WTC11 (cell line): ENCODE data around the gene STARD9.

Experiments used
- CBFB ChIP-seq: sonication (generic); formaldehyde crosslinking; IDR thresholded peaks from 2 replicates; pipeline ENCODE4 v1.8.1; 2022; ENCODE audit warnings: mild to moderate bottlenecking, low read depth, missing genetic modification reagents
- CTCF ChIP-seq: fragments of 200-600 bp; IDR thresholded peaks from 2 replicates; pipeline ENCODE4 v1.8.0; 2022; ENCODE audit warnings: antibody characterized with exemption
- ESRRA ChIP-seq: sonication (generic); formaldehyde crosslinking; IDR thresholded peaks from 2 replicates; pipeline ENCODE4 v1.8.1; 2022; ENCODE audit warnings: mild to moderate bottlenecking, missing genetic modification reagents, borderline replicate concordance
- GRHL2 ChIP-seq: fragments of 250-450 bp; sonication (Bioruptor Pico); IDR thresholded peaks from 2 replicates; pipeline ENCODE4 v1.8.0; 2022; ENCODE audit warnings: mild to moderate bottlenecking, moderate library complexity; ENCODE audit not compliant: insufficient replicate concordance, severe bottlenecking
- HMGA2 ChIP-seq: fragments of 250-450 bp; sonication (Bioruptor Pico); IDR thresholded peaks from 2 replicates; pipeline ENCODE4 v1.4.0; 2021; ENCODE audit warnings: mild to moderate bottlenecking, moderate library complexity
- MAX ChIP-seq: sonication (generic); formaldehyde crosslinking; IDR thresholded peaks from 2 replicates; pipeline ENCODE4 v1.8.0; 2022; ENCODE audit warnings: mild to moderate bottlenecking, missing genetic modification reagents
- NFYB ChIP-seq: sonication (generic); formaldehyde crosslinking; conservative IDR thresholded peaks from 2 replicates; pipeline ENCODE4 v1.8.0; 2022; ENCODE audit warnings: low read depth, missing genetic modification reagents
- PRDM15 ChIP-seq: sonication (generic); formaldehyde crosslinking; IDR thresholded peaks from 2 replicates; pipeline ENCODE4 v1.8.0; 2022; ENCODE audit warnings: missing genetic modification reagents
- RELA ChIP-seq: sonication (generic); formaldehyde crosslinking; IDR thresholded peaks from 2 replicates; pipeline ENCODE4 v1.8.1; 2022; ENCODE audit warnings: missing genetic modification reagents, mild to moderate bottlenecking, borderline replicate concordance
- USF2 ChIP-seq: sonication (generic); formaldehyde crosslinking; IDR thresholded peaks from 2 replicates; pipeline ENCODE4 v1.8.1; 2023; ENCODE audit warnings: mild to moderate bottlenecking, missing genetic modification reagents, moderate library complexity
- ZNF121 ChIP-seq: sonication (generic); formaldehyde crosslinking; IDR thresholded peaks from 2 replicates; pipeline ENCODE4 v1.8.0; 2023; ENCODE audit warnings: missing genetic modification reagents

- TF ChIP-seq RELA (CRISPR knock-in tag) (no peak), CTCF (peak; percentile 43; the same call in 1 of the 2 replicates), GRHL2 (CRISPR knock-in tag) (no peak), HMGA2 (CRISPR knock-in tag) (no peak), ESRRA (no peak), CBFB (CRISPR knock-in tag) (no peak), ZNF121 (CRISPR knock-in tag) (no peak), PRDM15 (CRISPR knock-in tag) (no peak), USF2 (CRISPR knock-in tag) (no peak), NFYB (CRISPR knock-in tag) (no peak), MAX (CRISPR knock-in tag) (no peak)
These were observed 75.0 kb downstream of the STARD9 start for GRCh38 chr15:42650208-42651066.
